Esophagus muscularis mucosa (tissue), 4 donors: Measurements from ENCODE around the gene ANKRD33B. TPM values are rescaled to one million over a fixed set of nuclear protein-coding genes. Genes with fewer than 3 reads are reported as not detected.

Experiments used
- DNase-seq: peaks from one replicate; pipeline ENCODE4 v3.0.0-alpha.2; 2017; ENCODE audit errors: extremely low spot score
- H3K27ac ChIP-seq, 4 donors: fragments of 200-600 bp; sonication (generic); replicated peaks in 1 of 4; 1 replicate in 3 of 4; 2 replicates in 1 of 4; pipeline ENCODE4 v1.5.1; 2016 to 2019; ENCODE audit warnings: mild to moderate bottlenecking in 1 of 4
- H3K27me3 ChIP-seq, 4 donors: fragments of 200-600 bp; sonication (generic); one replicate each; pipeline versions ENCODE4 v1.5.1 to v1.6.0; 2016 to 2019
- H3K36me3 ChIP-seq, 4 donors: fragments of 200-600 bp; sonication (generic); one replicate each; pipeline ENCODE4 v1.5.1; 2016 to 2019
- H3K4me1 ChIP-seq, 4 donors: fragments of 200-600 bp; sonication (generic); one replicate each; pipeline ENCODE4 v1.5.1; 2016 to 2019
- H3K4me3 ChIP-seq, 4 donors: fragments of 200-600 bp; sonication (generic); 1 replicate in 2 of 4; 2 replicates in 2 of 4; pipeline ENCODE4 v1.5.1; 2016 to 2019; ENCODE audit warnings: mild to moderate bottlenecking in 4 of 4, moderate library complexity in 1 of 4
- H3K9me3 ChIP-seq, 4 donors: fragments of 200-600 bp; sonication (generic); 1 replicate in 3 of 4; 2 replicates in 1 of 4; pipeline ENCODE4 v1.5.1; 2016 to 2019
- EP300 ChIP-seq: sonication (generic); formaldehyde crosslinking; IDR thresholded peaks from one replicate; pipeline ENCODE4 v1.6.1; 2017; ENCODE audit warnings: antibody characterized with exemption
- POLR2A ChIP-seq: fragments of 450-650 bp; IDR thresholded peaks from one replicate; pipeline ENCODE4 v1.6.1; 2017; ENCODE audit warnings: antibody characterized with exemption, moderate library complexity, mild to moderate bottlenecking, low read depth
- POLR2AphosphoS5 ChIP-seq, 2 donors: sonication (generic); formaldehyde crosslinking; IDR thresholded peaks; one replicate each; pipeline ENCODE4 v1.6.1; 2017; ENCODE audit warnings: antibody characterized with exemption in 2 of 2
- WGBS: methylation state at CpG from one replicate; pipeline ENCODE4 v1.1.5; 2018; 5-methylcytosine and 5-hydroxymethylcytosine counted together
- intact Hi-C: fragments of 100-400 bp; cut with DNase I; formaldehyde crosslinking; loops from one replicate; pipeline ENCODE4 v1.15.1; 2023
- total RNA-seq, 4 donors: library from RNA; depleted of rRNA; stranded (reverse); fragments of >200 nt; gene quantifications; one replicate each; pipeline versions ENCODE4 v1.1.0 to v1.2.1, GENCODE V29; 2016
- TF ChIP-seq, protein P1 (sequence below), 3 experiments: fragments of 200-600 bp in 2 of 3; fragments of 450-650 bp in 1 of 3; sonication (generic) in 2 of 3; IDR thresholded peaks; one replicate each; pipeline ENCODE4 v1.5.1; 2017 to 2019; ENCODE audit warnings: antibody characterized with exemption in 3 of 3, mild to moderate bottlenecking in 2 of 3, moderate library complexity in 1 of 3

Gene ANKRD33B
- total RNA-seq, 4 donors from 2014 or later = 4.6 to 8.2 (median 6.7) TPM

GRCh38 chr5:10666531-10667299, 102.8 kb downstream of the ANKRD33B start:
- Histone ChIP-seq H3K27me3 (peaks cover 0 to 4% (median 0%) of the 10 kb centered on the region in 4 donors), H3K36me3 (no peaks in the 10 kb centered on the region), H3K4me3 (no peak overlapping the region), H3K9me3 (no peaks in the 10 kb centered on the region), H3K27ac (no peak overlapping the region), H3K4me1 (peaks cover 3 to 12% (median 11%) of the 10 kb centered on the region in 4 donors)
- intact Hi-C loops = no loop called here
- no peak for DNase-seq
- TF ChIP-seq POLR2A = no peak
- TF ChIP-seq EP300 = no peak
- TF ChIP-seq, protein P1, sequence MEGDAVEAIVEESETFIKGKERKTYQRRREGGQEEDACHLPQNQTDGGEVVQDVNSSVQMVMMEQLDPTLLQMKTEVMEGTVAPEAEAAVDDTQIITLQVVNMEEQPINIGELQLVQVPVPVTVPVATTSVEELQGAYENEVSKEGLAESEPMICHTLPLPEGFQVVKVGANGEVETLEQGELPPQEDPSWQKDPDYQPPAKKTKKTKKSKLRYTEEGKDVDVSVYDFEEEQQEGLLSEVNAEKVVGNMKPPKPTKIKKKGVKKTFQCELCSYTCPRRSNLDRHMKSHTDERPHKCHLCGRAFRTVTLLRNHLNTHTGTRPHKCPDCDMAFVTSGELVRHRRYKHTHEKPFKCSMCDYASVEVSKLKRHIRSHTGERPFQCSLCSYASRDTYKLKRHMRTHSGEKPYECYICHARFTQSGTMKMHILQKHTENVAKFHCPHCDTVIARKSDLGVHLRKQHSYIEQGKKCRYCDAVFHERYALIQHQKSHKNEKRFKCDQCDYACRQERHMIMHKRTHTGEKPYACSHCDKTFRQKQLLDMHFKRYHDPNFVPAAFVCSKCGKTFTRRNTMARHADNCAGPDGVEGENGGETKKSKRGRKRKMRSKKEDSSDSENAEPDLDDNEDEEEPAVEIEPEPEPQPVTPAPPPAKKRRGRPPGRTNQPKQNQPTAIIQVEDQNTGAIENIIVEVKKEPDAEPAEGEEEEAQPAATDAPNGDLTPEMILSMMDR (IDR thresholded peaks at IDR 0.05) = no peak
- no peak for TF ChIP-seq POLR2AphosphoS5 (IDR thresholded peaks at IDR 0.05)
- WGBS = 89% methylated on average over 7 of the region's 7 CpGs

DNA sequence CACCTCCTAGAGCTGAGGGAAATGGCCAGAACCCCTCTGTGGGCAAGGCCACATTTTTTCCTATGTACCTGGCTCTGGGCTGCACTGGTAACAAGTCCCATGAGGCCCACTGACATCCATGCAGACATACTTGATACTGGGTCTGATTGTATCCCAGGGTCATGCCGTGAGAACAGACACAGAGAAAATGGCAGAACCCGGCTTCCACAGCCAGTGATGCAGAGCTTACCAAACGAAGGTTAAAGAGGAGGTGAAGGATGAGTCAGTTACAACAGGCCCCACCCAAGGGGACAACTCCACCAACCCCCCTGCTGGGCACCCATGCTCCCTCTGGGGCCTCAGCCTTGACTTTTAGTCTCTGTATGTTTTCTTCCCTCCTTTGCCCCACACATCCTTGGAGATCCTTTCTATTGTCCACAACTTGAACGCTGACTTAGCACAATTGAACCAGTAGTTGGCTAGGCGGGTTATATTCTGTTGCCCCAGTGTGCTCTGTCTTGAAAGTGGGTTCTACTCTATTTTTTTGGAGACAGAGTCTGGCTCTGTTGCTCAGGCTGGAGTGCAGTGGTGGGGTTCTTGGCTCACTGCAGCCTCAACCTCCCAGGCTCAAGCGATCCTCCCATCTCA, 103.7 kb downstream of the ANKRD33B start:
- H3K27ac ChIP-seq = no peak overlapping the region
- no peak for DNase-seq
- intact Hi-C loops = no loop called here
- H3K4me3 ChIP-seq = no peak overlapping the region
- WGBS = 84% methylated on average over 5 of the region's 6 CpGs
- no peaks in the 10 kb centered on the region for H3K36me3 ChIP-seq
- peaks cover 0 to 4% (median 0%) of the 10 kb centered on the region in 4 donors for H3K27me3 ChIP-seq
- H3K9me3 ChIP-seq = no peaks in the 10 kb centered on the region
- TF ChIP-seq, protein P1 (IDR thresholded peaks at IDR 0.05) = no peak
- no peak for TF ChIP-seq EP300
- TF ChIP-seq POLR2A = no peak
- no peak for TF ChIP-seq POLR2AphosphoS5 (IDR thresholded peaks at IDR 0.05)
- peaks cover 3 to 12% (median 11%) of the 10 kb centered on the region in 4 donors for H3K4me1 ChIP-seq

GRCh38 chr5:10668697-10669096, 104.8 kb downstream of the ANKRD33B start:
- 86% methylated on average over 4 of the region's 4 CpGs for WGBS
- Histone ChIP-seq H3K4me3 (no peak overlapping the region), H3K36me3 (no peaks in the 10 kb centered on the region), H3K9me3 (no peaks in the 10 kb centered on the region), H3K27me3 (peaks cover 0 to 4% (median 0%) of the 10 kb centered on the region in 4 donors), H3K4me1 (peaks cover 2 to 7% (median 6%) of the 10 kb centered on the region in 4 donors), H3K27ac (no peak overlapping the region)
- DNase-seq = no peak
- no peak for TF ChIP-seq POLR2AphosphoS5 (IDR thresholded peaks at IDR 0.05)
- TF ChIP-seq EP300 = no peak
- no peak for TF ChIP-seq POLR2A
- TF ChIP-seq, protein P1 (IDR thresholded peaks at IDR 0.05) = no peak
- intact Hi-C loops = no loop called here

GRCh38 chr5:10669983-10670382, 106.1 kb downstream of the ANKRD33B start:
- Histone ChIP-seq H3K27me3 (peaks cover 0 to 8% (median 0%) of the 10 kb centered on the region in 4 donors), H3K4me1 (no peaks in the 10 kb centered on the region), H3K27ac (no peak overlapping the region), H3K9me3 (no peaks in the 10 kb centered on the region), H3K36me3 (no peaks in the 10 kb centered on the region), H3K4me3 (no peak overlapping the region)
- no peak for TF ChIP-seq EP300
- no peak for DNase-seq
- intact Hi-C loops = no loop called here
- WGBS = 94% methylated on average over 1 of the region's 1 CpG

DNA sequence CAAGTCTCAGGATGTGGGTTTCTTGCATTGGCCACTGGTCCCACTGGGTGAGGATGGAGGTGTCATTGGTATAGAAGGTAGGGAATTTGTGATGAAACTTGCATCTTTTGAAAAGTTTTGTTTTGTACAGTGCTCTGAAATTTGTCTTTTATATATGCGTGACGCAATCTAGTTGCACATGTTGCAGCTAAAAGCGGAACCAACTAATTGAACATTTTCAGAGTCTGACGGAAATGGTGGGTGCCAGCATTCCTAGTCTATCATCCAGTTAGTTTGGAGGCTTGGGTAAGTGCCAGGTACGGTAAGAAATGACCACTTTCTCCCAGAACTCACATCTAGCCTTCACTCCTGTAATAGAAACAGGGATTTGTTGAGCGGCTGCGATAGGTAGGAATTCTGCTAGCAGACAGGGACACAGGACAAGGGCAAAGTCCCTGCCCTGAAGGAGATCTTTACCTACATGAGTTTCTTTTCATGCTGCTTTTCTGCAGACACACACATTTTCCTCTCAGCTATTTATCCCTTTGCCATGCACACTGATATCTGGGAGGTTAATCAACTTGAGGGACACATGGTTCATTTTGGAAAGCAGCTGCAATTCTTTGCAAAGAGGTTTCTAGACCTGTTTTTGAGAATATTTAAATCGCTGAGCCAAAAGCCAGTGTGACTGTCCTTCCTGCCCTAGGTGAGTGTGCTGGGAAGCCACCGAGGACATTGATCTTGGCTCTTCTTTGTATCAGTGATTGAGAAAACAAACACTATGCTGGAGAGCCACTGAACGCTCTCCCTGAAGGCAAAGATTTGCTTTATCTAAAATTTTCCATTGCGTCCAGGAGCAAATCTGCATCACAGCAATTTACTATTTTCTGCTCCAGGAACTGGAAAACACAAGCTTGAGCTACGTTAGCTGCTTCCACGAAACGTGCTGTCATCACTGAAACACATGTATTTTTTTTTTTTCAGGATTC, 107.5 kb downstream of the ANKRD33B start:
- no peaks in the 10 kb centered on the region for H3K36me3 ChIP-seq
- no peak for DNase-seq
- H3K27me3 ChIP-seq = peaks cover 0 to 10% (median 0%) of the 10 kb centered on the region in 4 donors
- H3K9me3 ChIP-seq = no peaks in the 10 kb centered on the region
- 66% methylated on average over 14 of the region's 14 CpGs for WGBS
- no peaks in the 10 kb centered on the region for H3K4me1 ChIP-seq
- TF ChIP-seq EP300 = no peak
- no peak for TF ChIP-seq POLR2A
- intact Hi-C loops = no loop called here
- no peak overlapping the region for H3K4me3 ChIP-seq
- H3K27ac ChIP-seq = no peak overlapping the region
